Spleen (tissue), 7 donors: Measurements from ENCODE around the gene EYA2.
"Not testable (repeated sequence)": the region's sequence is repeated elsewhere in the genome, so short reads cannot be mapped to it uniquely, and the experiment has no call there.

Experiments used
- CTCF ChIP-seq, 11 experiments: fragments of 200-600 bp in 7 of 11; fragments of 450-650 bp in 4 of 11; sonication (generic) in 4 of 11; IDR thresholded peaks in 8 of 11; conservative IDR thresholded peaks in 3 of 11; 1 replicate in 7 of 11; 2 replicates in 4 of 11; pipeline versions ENCODE4 v1.4.0 to v1.8.0; 2016 to 2021; ENCODE audit warnings: antibody characterized with exemption in 11 of 11, inconsistent platforms in 4 of 11, mild to moderate bottlenecking in 1 of 11
- POLR2A ChIP-seq, 3 donors: fragments of 450-650 bp; IDR thresholded peaks; one replicate each; pipeline ENCODE4 v1.5.1; 2017; ENCODE audit warnings: antibody characterized with exemption in 3 of 3, mild to moderate bottlenecking in 1 of 3
- POLR2AphosphoS5 ChIP-seq, 3 donors: sonication (generic); formaldehyde crosslinking; IDR thresholded peaks; one replicate each; pipeline ENCODE4 v1.5.1; 2017; ENCODE audit warnings: antibody characterized with exemption in 3 of 3
- donor health status: DM: no; HTN: no; CAD: no; lungs with moderate emphysema.
- donor health status: DM: no; HTN: no; CAD: no.
- donor health status: DM: no; HTN: no; CAD: no.

- not testable (repeated sequence) for TF ChIP-seq CTCF (IDR thresholded peaks at IDR 0.05 in 8 of 11, conservative IDR thresholded peaks at IDR 0.05 in 3 of 11); POLR2AphosphoS5 (IDR thresholded peaks at IDR 0.05); POLR2A (IDR thresholded peaks at IDR 0.05)
These were observed 67.3 kb downstream of the EYA2 start for GRCh38 chr20:46961968-46962367.
